T-helper 2 cell treated with Interferon-gamma antibody and Interleukin-4, amounts not matched to agents 5 μg/mL and 100 μg/mL, for 36 hours (primary cell): ENCODE measurements around the gene SYNGR2.
"Not testable (repeated sequence)": the region's sequence is repeated elsewhere in the genome, so short reads cannot be mapped to it uniquely, and the experiment has no call there.

Experiments used
- DNase-seq: peaks from one replicate; pipeline ENCODE4 v3.0.0; 2021; ENCODE audit warnings: low spot score
- H3K27ac Mint-ChIP-seq: one replicate; pipeline ENCODE4 v1.8.0; 2021; ENCODE audit warnings: mild to moderate bottlenecking, mixed read lengths
- H3K27me3 Mint-ChIP-seq: one replicate; pipeline ENCODE4 v1.8.0; 2021; ENCODE audit warnings: low read depth, mixed read lengths
- H3K36me3 Mint-ChIP-seq: one replicate; pipeline ENCODE4 v1.8.0; 2021; ENCODE audit warnings: low read depth, mixed read lengths
- H3K4me1 Mint-ChIP-seq: one replicate; pipeline ENCODE4 v1.8.0; 2021; ENCODE audit warnings: low read depth, mixed read lengths
- H3K4me3 Mint-ChIP-seq: one replicate; pipeline ENCODE4 v1.8.0; 2022; ENCODE audit warnings: mild to moderate bottlenecking, moderate library complexity, mixed read lengths
- H3K9me3 Mint-ChIP-seq: one replicate; pipeline ENCODE4 v1.8.0; 2021; ENCODE audit warnings: mixed read lengths

Gene SYNGR2

GRCh38 chr17:78168903-78169793 lies 767 bp downstream of the SYNGR2 start:
- peak; percentile 40 for DNase-seq
- Mint-ChIP-seq H3K9me3 (no peaks in the 10 kb centered on the region), H3K36me3 (peaks cover 21% of the 10 kb centered on the region), H3K27me3 (no peaks in the 10 kb centered on the region), H3K27ac (peak overlapping the region; percentile 7), H3K4me1 (peaks cover 22% of the 10 kb centered on the region), H3K4me3 (peak overlapping the region; percentile 66)

GRCh38 chr17:78170692-78171590 lies 2.6 kb downstream of the SYNGR2 start:
- DNase-seq = no peak
- Mint-ChIP-seq H3K9me3 (no peaks in the 10 kb centered on the region), H3K4me3 (peak overlapping the region; percentile 30), H3K4me1 (peaks cover 31% of the 10 kb centered on the region), H3K36me3 (peaks cover 30% of the 10 kb centered on the region), H3K27me3 (no peaks in the 10 kb centered on the region), H3K27ac (peak overlapping the region; percentile 20)

- not testable (repeated sequence) for DNase-seq, H3K4me3 Mint-ChIP-seq, H3K27me3 Mint-ChIP-seq, H3K9me3 Mint-ChIP-seq
- peaks cover 33% of the 10 kb centered on the region for H3K36me3 Mint-ChIP-seq
- H3K4me1 Mint-ChIP-seq = peaks cover 39% of the 10 kb centered on the region
- peak overlapping the region; percentile 20 for H3K27ac Mint-ChIP-seq
Measured at GRCh38 chr17:78171591-78172248, 3.3 kb downstream of the SYNGR2 start.

- H3K27me3 Mint-ChIP-seq = no peaks in the 10 kb centered on the region
Measured at GRCh38 chr17:78172249-78173051, 4.1 kb downstream of the SYNGR2 start.

GRCh38 chr17:78173097-78173715 lies 4.8 kb downstream of the SYNGR2 start:
- H3K9me3 Mint-ChIP-seq = no peaks in the 10 kb centered on the region
- H3K36me3 Mint-ChIP-seq = peaks cover 33% of the 10 kb centered on the region
- no peaks in the 10 kb centered on the region for H3K27me3 Mint-ChIP-seq
- peak overlapping the region; percentile 89 for H3K27ac Mint-ChIP-seq
- no peak for DNase-seq
- peak overlapping the region; percentile 80 for H3K4me3 Mint-ChIP-seq
- H3K4me1 Mint-ChIP-seq = peaks cover 44% of the 10 kb centered on the region

More at GRCh38 chr17:78172249-78173051, 4.1 kb downstream of the SYNGR2 start:
- peaks cover 44% of the 10 kb centered on the region for H3K4me1 Mint-ChIP-seq
- H3K4me3 Mint-ChIP-seq = peak overlapping the region; percentile 80
- H3K9me3 Mint-ChIP-seq = no peaks in the 10 kb centered on the region
- peak overlapping the region; percentile 89 for H3K27ac Mint-ChIP-seq
- H3K36me3 Mint-ChIP-seq = peaks cover 33% of the 10 kb centered on the region
- no peak for DNase-seq

GRCh38 chr17:78174346-78174869 lies 6.0 kb downstream of the SYNGR2 start:
- Mint-ChIP-seq H3K4me1 (peaks cover 44% of the 10 kb centered on the region), H3K36me3 (peaks cover 36% of the 10 kb centered on the region), H3K9me3 (no peaks in the 10 kb centered on the region), H3K27me3 (no peaks in the 10 kb centered on the region), H3K27ac (peak overlapping the region; percentile 89), H3K4me3 (no peak overlapping the region)
- no peak for DNase-seq

GRCh38 chr17:78174870-78175642 lies 6.7 kb downstream of the SYNGR2 start:
- Mint-ChIP-seq H3K36me3 (peaks cover 40% of the 10 kb centered on the region), H3K27ac (no peak overlapping the region), H3K4me3 (no peak overlapping the region), H3K4me1 (peaks cover 44% of the 10 kb centered on the region), H3K9me3 (no peaks in the 10 kb centered on the region), H3K27me3 (no peaks in the 10 kb centered on the region)
- no peak for DNase-seq

- H3K4me1 Mint-ChIP-seq = peaks cover 48% of the 10 kb centered on the region
- no peak overlapping the region for H3K27ac Mint-ChIP-seq
- H3K9me3 Mint-ChIP-seq = no peaks in the 10 kb centered on the region
- H3K36me3 Mint-ChIP-seq = peaks cover 46% of the 10 kb centered on the region
- H3K27me3 Mint-ChIP-seq = no peaks in the 10 kb centered on the region
- no peak overlapping the region for H3K4me3 Mint-ChIP-seq
- DNase-seq = no peak
Measured at GRCh38 chr17:78175643-78175981, 7.2 kb downstream of the SYNGR2 start.

GRCh38 chr17:78176548-78177025 lies 8.2 kb downstream of the SYNGR2 start:
- peak; percentile 70 for DNase-seq
- no peaks in the 10 kb centered on the region for H3K27me3 Mint-ChIP-seq
- no peak overlapping the region for H3K27ac Mint-ChIP-seq
- H3K4me1 Mint-ChIP-seq = peaks cover 49% of the 10 kb centered on the region
- H3K9me3 Mint-ChIP-seq = no peaks in the 10 kb centered on the region
- H3K36me3 Mint-ChIP-seq = peaks cover 45% of the 10 kb centered on the region
- H3K4me3 Mint-ChIP-seq = no peak overlapping the region

GRCh38 chr17:78179372-78179771 lies 11.0 kb downstream of the SYNGR2 start:
- Mint-ChIP-seq H3K36me3 (peaks cover 34% of the 10 kb centered on the region), H3K4me3 (no peak overlapping the region), H3K4me1 (peaks cover 33% of the 10 kb centered on the region)

GRCh38 chr17:78180083-78180482 lies 11.7 kb downstream of the SYNGR2 start:
- no peak for DNase-seq
- Mint-ChIP-seq H3K27ac (peak overlapping the region; percentile 5), H3K4me3 (peak overlapping the region; percentile 16), H3K36me3 (peaks cover 34% of the 10 kb centered on the region), H3K27me3 (no peaks in the 10 kb centered on the region), H3K4me1 (peaks cover 37% of the 10 kb centered on the region), H3K9me3 (no peaks in the 10 kb centered on the region)

More at GRCh38 chr17:78179372-78179771, 11.0 kb downstream of the SYNGR2 start:
- DNase-seq = no peak
- peak overlapping the region; percentile 26 for H3K27ac Mint-ChIP-seq
- H3K9me3 Mint-ChIP-seq = no peaks in the 10 kb centered on the region
- no peaks in the 10 kb centered on the region for H3K27me3 Mint-ChIP-seq

- Mint-ChIP-seq H3K4me3 (peak overlapping the region; percentile 16), H3K4me1 (peaks cover 36% of the 10 kb centered on the region), H3K27ac (peak overlapping the region; percentile 5), H3K27me3 (no peaks in the 10 kb centered on the region), H3K36me3 (peaks cover 31% of the 10 kb centered on the region), H3K9me3 (no peaks in the 10 kb centered on the region)
- no peak for DNase-seq
Measured at GRCh38 chr17:78180508-78180907, 12.1 kb downstream of the SYNGR2 start.
